ENCODE data around the gene MCTP1.
A peak's percentile ranks its signal among the peaks of the same experiment; 100 is the strongest.

The MCTP1 gene

DNA sequence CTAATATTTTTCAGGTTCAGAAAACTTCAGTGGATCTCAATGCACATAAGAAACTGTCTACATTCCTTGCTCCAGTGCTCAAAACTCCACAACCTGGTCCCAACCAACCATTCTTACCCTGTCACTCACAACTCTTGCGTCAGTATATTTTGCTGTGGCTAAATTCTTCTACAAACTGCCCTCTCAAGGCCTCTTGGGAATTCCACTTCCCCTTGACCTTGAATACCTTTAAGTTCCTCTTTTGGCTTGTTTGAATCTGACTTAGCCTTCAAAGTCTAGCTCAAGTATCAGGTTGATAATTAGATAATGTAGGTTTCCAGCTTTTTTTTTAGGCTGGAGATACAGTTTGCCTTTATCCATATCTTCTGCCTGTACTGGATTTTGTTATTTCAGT is 538.2 kb downstream of the MCTP1 start:
- peak; percentile 29 for DNase-seq

DNA sequence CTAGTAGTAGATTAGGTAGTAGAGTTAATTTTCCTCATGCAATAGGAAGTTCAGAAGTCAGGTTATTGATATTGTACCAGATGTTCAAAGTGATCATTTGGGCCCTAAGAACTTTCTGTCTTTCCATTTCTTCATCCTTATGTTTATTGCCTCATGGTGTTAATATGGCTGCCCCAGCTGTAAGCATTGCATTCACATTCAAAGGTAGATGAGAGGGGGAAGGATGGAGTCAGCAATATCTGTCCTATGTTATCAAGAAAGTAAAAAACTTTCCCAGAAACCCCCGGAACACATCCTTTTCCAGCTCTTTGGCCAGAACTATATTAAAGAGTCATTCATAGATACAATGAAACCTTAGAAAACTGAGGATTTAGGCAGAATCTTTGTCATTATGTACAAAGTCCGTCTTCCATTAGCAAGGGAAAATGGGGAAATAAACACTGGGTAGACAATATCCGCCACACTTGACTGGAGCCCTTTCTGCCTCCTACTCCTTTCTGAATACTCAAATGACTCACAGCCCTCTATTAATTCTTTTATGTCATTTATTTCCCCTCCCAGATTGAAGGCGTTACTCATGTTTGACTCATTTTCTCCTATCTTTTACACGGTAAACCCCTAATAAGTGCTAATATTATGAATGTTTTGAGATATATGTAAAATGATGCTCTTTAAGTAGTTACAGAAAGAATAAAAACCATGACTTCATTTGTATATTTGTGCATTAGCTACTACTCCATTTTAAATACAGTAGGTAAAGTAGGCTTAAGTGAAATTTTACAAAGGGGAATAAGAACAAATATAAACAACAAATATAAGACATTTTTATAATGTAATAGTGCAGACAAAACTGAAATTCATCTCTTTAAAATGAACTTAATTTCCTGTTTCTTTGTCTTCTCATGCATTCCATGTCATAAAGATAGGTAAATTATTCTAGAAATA is 538.8 kb downstream of the MCTP1 start:
- DNase-seq = peak; percentile 39

DNA sequence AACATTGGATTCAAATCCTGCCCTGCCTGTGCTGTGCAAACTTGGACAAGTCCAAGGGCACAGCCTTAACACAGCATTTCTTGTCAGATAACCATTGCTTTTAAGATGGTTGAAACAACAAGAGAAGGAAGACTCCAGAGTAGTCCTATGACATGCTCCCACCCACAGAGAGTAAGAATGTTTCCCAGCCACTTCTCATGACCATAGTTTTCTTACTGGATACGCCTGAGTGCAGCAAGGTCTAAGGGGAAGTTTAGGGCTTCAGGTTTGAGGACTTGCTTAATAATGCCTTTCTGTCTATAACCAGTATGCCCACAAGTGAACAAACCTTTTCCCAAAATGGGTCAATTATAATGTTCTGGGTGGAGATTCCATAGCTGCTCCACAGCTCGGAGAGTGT is 540.0 kb downstream of the MCTP1 start:
- no peak for DNase-seq

DNA sequence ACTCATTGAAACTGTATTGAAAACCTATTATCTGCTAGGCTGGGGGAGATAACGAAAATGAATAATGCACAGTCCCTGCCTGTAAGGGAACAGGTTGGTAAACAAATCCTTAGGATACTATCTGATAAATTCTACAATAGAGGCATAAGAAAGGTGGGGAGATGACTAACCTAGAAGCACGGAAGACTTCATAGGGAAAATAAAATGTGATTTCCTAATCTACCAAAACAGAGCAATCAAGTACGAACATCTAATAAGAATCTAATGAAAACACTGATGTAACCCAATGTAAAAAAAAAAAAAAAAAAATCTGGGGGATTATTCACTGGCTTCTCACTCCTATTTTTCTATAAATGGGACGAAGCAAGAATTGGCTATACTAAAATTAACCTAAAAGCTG is 542.0 kb downstream of the MCTP1 start:
- no peak for DNase-seq

DNA sequence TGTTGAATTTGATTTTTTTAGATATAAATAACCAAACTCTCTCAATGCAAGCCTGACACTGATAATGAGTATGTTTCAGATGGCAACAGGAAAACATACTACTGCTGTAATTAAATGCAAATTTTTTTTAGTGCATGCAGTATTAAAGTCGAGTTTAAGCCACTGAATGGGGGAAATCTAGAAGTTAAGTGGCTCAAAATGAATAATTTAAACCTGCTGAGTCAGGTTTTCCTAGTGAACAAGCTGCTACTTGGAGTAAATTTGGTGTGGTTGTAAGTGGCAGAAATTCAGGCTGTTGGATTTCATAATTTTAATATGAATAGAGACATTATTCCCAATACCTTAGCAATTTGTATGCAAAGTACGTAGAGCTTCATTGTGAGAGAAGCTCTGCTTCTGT is 544.6 kb downstream of the MCTP1 start:
- no peak for DNase-seq

DNA sequence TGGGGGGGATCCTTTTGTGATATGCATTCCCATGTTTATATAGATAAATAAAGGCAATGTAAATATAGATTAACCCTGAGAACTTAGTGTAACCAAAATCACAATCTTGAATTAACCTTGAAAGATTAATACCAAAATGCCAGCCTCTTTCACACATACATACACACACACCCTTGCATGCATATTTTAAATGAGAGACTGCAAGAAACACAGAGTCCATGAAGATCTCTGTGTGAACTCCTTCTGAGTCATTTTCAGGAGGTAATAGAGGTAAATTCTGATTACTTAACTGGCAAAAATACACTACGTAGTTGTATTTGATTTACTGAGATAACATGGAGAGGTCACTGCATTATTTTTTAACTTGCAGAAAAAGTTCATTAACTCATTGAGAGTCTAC is 548.4 kb downstream of the MCTP1 start:
- no peak for DNase-seq

DNA sequence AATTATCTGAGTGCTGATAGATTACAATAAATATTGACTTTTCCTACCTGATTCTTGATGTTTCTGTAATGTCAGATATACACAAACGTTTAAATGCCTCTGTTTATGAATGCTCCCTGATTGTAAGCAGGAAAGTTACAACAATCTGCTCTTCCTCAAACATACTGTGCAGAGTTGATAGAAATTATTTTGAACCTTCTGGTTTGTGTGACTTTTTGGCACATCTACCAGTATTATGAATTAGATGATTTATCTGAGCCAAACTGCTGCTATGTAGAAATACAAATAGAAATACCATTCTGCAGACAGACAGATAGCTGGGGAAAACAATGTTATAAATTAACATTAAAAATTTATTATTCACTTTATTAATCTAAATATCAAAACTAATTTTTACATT is 553.4 kb downstream of the MCTP1 start:
- no peak for DNase-seq

DNA sequence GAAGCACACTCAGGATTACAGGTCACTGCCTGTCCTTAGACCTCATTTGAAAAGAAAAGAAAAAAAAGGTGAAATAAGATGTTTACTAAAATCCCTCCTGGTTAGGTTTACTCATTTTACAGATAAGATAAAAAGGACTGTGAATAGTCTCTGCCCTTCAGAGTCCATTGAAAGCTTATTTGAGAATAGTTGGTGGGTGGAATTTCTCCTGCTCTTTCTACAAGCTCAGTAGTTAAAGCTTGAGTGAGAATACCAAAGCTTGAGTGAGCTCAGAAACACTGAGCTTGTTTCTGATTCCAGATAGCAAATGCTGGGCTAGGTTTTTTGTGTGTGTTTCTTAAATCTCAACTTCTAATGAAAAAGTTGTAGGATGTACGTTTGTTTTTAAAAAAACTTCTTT is 559.8 kb downstream of the MCTP1 start:
- DNase-seq = no peak

DNA sequence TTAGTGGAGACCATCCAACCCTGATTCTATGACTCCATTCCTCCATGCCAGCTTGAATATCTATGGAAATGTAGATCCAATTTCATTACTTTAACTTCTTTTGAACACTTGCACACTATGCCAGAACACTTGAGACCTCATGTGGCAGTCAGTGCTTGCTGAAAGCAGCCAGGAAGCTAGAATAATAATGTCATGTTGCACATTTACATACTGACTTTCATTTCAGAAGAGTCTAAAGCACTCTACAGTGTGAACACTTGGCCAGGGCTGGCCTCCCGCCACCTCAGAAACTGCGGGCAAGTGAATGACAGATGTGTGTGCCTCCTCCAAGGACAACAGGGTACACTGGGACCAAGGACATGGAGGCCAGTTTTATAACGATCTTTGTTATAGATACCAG is 569.1 kb downstream of the MCTP1 start:
- no peak for DNase-seq

DNA sequence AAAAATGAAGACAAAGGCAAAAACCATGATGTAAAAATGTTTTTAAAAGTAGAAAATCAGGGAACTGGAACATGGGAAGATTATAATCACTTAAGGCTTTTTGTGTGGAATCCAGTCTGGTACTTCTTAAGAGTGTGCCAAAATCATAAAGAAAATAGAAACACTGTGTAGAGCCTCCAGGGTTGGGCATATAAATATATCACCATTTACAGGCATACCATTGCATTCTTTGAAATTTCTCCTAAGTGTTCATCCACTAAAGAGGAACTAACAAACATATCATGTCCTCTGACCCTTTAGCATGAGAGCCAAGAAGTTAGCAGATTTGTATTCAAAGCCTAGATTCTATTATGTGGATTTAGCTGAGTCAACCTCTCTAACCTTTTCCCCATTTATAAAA is 573.1 kb downstream of the MCTP1 start:
- no peak for DNase-seq

DNA sequence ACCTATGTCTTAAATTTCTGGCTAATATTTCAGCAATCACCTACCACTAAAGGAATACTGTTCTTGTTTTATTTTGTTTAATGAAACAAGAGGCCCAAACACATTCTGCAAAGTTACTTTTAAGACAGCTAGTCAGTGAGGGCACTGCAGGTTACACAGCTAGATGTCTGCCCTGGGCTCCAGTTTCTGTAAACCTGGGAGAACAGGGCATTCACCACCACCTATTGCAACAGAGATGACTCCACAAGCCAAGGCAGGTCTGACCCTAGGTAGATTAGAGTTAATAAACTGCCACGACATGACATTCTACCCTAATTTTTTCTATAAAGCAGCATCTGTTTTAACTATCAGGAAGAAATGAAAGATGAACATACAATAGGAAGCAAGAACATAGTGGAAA is 575.6 kb downstream of the MCTP1 start:
- DNase-seq = no peak

DNA sequence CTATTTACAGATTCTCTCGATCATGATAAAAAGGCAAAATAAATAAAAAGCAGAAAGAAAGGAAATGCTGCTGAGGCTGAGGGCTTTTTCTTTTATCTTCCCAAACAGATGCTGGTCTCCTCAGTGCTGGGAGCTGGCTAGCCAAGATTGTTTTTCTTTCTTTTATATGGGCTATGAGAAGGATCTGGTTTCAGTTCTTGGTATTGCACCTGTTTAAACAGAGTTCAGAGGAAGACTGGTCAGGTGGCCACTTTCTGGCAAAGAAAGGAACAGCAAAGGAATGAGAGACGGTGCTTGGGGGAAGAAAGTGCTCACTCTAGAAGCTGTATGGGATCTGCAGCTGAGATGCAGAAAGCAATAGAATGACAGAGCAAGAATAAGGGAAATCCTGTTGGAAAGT is 577.5 kb downstream of the MCTP1 start:
- DNase-seq = no peak

DNA sequence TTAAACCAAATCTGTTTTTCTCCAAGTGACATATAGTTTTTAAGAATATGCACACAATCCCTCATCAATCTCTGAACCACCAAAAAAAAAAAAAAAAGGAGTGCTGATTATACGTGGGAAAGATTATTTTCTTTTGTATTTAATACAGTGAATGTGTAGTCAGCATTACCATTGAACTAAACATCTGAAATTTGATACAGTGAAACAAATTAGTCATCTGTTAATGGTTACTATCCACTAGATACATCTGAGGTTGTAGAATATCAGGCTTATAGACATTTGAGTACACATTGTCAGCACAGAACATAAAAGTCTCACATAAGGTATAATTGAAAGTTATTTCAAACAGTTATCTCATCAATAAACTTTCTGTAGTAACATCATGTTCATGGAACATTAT is 579.5 kb downstream of the MCTP1 start:
- DNase-seq = no peak

DNA sequence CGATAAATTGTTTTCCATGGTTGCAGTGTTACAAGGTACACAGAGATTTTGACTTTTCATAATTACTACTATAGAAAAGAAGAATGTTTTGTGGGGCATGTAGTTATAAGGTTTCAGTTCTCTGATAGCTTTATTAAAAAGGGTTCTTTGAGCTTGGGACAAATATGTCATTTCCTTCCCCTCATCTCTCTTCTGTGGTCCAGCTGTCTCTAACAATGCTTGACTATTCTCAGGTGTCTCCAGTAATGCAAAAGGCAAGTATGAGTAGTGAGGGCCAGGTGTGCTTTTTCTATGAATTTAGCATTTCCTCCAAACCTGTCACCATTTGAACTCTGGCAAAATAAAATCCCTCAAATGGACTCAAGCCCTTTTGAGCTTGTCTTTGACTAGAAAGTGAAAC is 582.2 kb downstream of the MCTP1 start:
- no peak for DNase-seq

DNA sequence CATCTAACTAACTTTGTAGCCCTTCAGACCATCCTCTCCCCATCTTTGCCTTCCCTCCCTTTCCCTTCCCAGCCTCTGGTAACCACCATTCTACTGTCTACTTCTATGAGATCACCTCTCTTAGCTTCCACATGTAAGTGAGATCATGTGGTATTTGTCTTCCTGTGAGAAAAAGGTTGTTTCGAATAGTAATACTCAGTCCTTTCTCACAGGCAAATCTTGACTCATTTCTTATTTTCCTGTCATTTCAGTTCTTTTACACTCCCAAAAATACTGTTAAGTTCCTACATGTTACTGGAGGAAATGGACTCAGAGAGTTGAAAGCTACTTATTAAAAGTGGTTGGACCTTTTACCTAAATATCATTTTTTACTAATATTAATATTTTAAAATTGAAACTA is 584.3 kb downstream of the MCTP1 start:
- no peak for DNase-seq

DNA sequence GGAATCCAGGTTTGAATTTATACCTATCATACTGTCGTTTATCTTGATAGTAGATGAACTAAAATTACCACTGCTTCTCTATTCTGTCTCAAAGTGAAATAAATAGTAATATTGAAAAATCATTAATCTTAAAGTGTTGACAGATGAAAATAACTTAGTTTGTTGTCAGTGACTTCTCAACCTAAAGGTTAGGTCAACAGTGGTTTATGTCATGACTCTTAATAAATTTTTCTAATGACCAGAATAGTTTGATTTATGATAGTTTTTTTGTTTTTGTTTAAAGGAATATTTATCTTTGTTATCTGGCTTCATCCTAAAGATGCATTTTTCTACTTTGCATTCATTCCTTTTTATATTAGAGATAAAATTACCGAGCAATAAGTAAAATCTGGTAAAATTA is 585.3 kb downstream of the MCTP1 start:
- DNase-seq = no peak

DNA sequence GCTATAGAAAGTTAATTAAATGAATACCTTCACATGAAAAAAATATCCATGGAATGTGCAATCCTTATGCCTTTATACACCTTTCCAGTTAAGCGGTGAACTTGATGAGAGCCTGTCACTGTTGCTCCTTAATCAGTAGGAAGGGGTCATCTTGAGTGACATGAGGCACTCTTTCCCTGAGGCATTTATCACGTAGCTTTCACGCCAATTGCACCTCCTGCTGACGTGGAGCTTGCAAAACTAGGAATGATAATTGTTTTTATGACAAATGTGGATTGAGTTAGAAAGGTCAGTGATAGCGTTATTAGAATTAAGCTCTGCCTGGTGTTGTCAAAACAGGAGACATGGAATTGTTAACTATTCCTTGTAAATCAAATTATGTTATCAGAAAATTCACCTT is 586.7 kb downstream of the MCTP1 start:
- DNase-seq = no peak

DNA sequence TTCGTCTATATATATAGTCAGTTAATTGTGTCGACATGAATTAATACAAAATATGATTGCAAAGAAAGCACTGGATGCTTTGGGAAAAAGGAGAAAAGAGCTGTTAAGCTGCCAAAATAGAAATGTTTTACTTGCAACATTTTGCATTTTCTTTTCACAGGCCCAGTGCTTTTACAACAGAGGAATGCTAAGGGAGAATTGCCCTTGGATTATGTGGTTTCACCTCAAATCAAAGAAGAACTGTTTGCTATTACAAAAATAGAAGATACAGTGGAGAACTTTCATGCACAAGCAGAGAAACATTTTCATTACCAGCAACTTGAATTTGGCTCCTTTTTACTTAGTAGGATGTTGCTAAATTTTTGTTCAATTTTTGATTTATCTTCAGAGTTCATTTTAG is 590.2 kb downstream of the MCTP1 start:
- no peak for DNase-seq

DNA sequence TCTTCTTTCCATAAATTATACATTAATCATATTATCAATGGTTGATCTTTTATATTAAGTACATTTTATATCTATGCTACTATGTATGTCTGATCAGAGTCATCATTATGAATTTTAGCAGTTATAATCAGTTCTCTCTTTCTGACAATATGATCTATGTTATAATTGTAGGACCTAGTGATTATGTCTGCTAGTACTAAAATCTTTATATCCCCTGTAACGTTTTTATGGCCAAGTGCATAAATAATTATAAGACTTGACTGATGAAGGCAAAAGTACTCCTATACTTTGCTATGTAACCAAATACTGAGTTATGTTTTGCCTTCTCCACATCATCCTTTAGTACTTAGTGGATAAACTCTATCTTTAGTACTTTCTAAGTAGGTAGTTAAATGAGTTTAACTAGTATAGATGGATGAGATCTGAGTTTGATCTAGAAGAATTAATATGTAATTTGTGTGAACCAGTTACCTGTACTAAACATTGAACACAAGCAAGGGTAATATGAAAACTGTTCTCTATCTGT is 591.0 kb downstream of the MCTP1 start:
- no peak for DNase-seq

DNA sequence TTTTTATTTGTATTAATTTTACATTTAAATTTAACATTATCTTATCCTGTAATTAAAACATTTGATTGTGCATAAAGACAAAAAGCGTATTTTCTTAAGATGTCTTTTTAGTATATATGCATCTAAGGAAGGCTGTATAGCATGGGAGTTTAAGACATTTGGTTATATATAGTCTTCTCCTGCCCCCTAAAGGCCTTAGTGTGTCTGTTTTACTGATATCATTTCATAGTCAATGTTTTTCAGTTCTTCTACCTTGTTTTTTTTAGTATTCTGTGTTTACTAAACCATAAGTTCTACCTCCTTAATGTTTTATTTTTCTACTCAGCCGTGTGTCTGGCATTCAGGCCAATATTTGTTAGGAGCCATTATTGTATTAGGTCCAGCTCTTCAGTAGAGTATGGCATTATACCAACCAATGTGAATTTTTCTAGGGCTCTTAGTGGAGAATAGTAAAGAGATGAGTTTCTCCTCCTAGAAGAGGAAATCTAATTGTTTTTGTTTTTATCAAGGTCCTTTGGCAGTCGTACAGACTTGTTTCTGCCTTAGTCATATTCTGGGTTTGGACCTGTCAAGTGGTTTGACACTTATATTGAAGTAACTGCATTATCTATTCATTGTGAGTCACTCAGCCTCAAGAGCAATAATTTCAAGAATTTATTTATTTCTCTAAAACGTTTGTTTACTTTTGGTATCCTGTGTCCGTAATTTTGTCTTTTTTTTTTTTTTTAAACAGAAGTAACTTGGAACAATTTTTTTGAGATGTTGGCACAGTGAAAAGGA is 591.7 kb downstream of the MCTP1 start:
- peak; percentile 40 for DNase-seq

DNA sequence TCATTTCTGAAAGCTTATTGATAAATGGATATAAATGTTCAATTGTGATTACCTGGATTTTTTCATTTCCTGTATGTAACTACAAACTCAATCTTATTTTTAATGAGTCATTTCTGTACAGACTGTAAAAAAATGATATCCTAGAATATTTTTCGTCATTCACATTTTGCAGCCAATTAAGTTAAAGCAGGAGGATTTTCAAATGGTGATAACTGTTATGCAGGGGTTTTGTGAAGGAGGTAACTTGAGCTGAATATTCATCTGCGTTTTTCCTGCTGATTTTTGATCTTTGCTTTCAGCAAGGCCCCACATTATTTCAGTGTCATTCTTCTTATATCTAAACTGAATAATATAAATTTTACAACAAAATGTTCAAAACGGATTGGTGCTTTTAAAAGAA is 592.3 kb downstream of the MCTP1 start:
- no peak for DNase-seq

DNA sequence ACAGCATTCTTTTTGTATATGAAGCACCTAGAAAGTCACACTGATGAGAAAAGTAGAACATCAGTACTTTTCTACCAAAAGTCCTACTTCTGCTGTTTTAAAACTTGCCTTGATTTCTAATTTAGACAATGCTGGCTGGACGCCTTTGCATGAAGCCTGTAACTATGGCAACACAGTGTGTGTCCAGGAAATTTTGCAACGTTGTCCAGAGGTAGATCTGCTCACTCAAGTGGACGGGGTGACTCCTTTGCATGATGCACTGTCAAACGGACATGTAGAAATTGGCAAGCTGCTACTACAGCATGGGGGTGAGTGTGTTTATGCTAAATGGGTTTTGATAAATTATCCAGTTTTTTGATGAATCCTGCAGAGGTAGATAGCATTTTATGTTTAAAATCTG is 592.9 kb downstream of the MCTP1 start:
- no peak for DNase-seq

DNA sequence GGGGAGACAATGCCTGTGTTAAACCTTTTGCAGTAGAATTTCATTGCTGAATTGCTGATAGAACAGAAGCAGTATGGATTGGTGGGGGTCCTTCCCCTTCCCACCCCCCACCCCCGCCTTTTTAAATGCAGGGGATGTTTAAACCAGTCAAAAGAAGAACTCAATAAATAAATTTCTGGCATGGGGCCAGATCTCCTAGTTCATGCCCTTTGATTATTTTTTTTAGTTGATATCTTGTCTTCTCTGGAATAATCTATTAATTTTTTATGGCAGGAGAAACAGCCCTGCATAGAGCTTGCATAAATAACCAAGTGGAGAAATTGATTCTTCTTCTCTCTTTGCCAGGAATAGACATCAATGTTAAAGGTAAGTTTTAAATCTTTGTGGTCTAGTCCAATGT is 593.6 kb downstream of the MCTP1 start:
- DNase-seq = no peak

DNA sequence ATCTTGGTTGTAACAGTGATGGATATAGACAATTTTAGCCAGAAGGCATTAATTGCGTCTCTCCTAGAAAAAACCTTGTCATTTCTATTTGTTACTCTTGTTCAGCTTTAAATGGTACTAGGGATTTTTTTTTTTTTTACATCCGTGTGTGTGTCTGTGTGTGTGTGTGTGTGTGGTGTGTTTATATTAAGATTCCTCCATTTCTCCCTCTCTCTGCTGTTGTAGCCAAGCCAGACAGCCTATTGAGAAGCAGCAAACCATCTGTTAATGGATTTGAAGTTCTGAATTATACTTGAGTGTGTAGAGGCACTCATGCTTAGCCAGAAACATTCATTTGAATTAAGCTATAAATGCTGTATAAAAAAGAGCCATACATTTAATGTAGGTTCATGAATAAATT is 594.1 kb downstream of the MCTP1 start:
- no peak for DNase-seq

All from suppressor macrophage treated with lipopolysaccharide for 4 hours (primary cell).